B cell (primary cell): Measurements from ENCODE around the gene FNDC3A.

Source experiments
- CTCF ChIP-seq: fragments of 200-600 bp; IDR thresholded peaks from one replicate; pipeline ENCODE4 v1.8.0; 2022; ENCODE audit warnings: antibody characterized with exemption, mild to moderate bottlenecking
- EZH2 ChIP-seq: IDR thresholded peaks from 2 replicates; pipeline ENCODE4 v1.6.1; 2012; ENCODE audit warnings: borderline replicate concordance, low read depth, mild to moderate bottlenecking, moderate library complexity, low read length; ENCODE audit not compliant: insufficient read depth, poor library complexity, severe bottlenecking

GRCh38 chr13:48949566-48950500, 25.9 kb upstream of the FNDC3A start:
- TF ChIP-seq CTCF (no peak), EZH2 (no peak)
